HG03520 (cell line): ENCODE results near the gene PRDX1.
"Not testable (repeated sequence)": the region's sequence is repeated elsewhere in the genome, so short reads cannot be mapped to it uniquely, and the experiment has no call there.

Source experiments
- ATAC-seq: cut with Tn5 transposase; IDR thresholded peaks from one replicate; pipeline ENCODE4 v1.9.1; 2021; ENCODE audit warnings: mild to moderate bottlenecking, moderate library complexity; ENCODE audit not compliant: unreplicated experiment

Gene PRDX1

DNA sequence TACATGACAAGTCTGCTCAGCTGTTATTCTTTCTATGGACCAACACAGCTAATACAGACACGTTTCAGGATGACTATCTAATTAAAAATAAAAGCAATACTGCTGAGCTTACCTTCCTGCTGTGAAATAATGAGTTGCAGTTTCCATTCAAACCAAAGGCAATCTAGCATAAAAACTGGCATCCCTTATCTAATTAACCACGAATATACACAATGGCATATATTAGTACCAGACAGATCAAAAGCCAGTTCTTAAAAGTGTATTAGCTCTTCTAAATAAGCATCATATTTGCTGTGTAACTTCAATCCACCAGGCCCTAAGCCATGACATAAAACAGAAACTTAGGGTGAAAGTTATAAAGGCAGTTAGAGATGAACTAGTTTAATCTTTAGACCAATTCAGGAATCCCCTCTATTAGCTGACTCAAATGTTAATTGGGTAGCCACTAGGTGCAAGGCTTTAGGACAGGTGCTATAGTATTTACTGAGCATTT is 51.3 kb downstream of the PRDX1 start:
- no peak for ATAC-seq

DNA sequence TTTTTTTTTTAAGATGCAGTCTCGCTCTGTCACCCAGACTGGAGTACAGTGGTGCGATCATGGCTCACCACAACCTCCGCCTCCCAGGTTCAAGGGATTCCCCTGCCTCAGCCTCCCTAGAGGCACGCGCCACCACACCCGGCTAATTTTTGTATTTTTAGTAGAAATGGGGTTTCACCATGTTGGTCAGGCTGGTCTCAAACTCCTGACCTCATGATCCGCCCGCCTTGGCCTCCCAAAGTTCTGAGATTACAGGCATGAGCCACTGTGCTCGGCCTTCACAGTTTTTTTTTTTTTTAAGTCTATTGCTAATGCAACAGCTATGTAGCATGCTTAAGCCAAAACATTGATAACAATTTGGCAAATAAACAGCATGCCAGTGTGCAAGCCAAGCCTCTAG is 54.3 kb downstream of the PRDX1 start:
- ATAC-seq = not testable (repeated sequence)

DNA sequence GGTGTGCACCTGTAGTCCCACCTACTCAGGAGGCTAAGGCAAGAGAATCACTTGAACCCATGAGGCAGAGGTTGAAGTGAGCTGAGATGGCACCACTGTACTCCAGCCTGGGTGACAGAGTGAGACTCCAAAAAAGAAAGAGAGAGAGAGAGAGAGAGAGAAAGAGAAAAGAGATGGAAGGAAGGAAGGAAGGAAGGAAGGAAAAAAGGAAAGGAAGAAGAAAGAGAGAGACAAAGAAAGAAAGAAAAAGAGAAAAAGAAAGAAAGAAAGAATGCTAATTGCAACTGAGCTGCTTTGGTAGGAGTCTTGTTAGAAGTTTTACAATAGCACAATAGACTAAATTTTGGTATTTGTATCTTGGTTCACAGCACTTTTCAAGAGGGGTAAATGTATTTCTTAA is 56.4 kb downstream of the PRDX1 start:
- ATAC-seq = no peak
